Testis (tissue), 3 donors: Measurements from ENCODE around the gene PCDHGA11. TPM values are rescaled to one million over a fixed set of nuclear protein-coding genes. Genes with fewer than 3 reads are reported as not detected.
"Not testable (repeated sequence)": the region's sequence is repeated elsewhere in the genome, so short reads cannot be mapped to it uniquely, and the experiment has no call there.

ENCODE experiments used
- DNase-seq: peaks from one replicate; pipeline ENCODE4 v3.0.0-alpha.2; 2019
- H3K27ac ChIP-seq, 2 donors: fragments of 200-600 bp; sonication (generic); one replicate each; pipeline ENCODE4 v1.5.1; 2019
- H3K27me3 ChIP-seq: fragments of 200-600 bp; sonication (generic); one replicate; pipeline ENCODE4 v1.5.1; 2019
- H3K36me3 ChIP-seq: fragments of 200-600 bp; sonication (generic); one replicate; pipeline ENCODE4 v1.5.1; 2017; ENCODE audit warnings: low read depth; ENCODE audit errors: missing control alignments
- H3K4me1 ChIP-seq: fragments of 200-600 bp; sonication (generic); one replicate; pipeline ENCODE4 v1.5.1; 2019
- H3K4me3 ChIP-seq, 2 donors: fragments of 200-600 bp; sonication (generic); one replicate each; pipeline ENCODE4 v1.5.1; 2017 to 2019
- H3K9me3 ChIP-seq: fragments of 200-600 bp; sonication (generic); one replicate; pipeline ENCODE4 v1.5.1; 2017
- CTCF ChIP-seq, 3 experiments: fragments of 450-650 bp in 2 of 3; fragments of 200-600 bp in 1 of 3; sonication (generic) in 1 of 3; IDR thresholded peaks; one replicate each; pipeline ENCODE4 v1.5.1; 2016 to 2019; ENCODE audit warnings: antibody characterized with exemption in 3 of 3, mild to moderate bottlenecking in 2 of 3, moderate library complexity in 1 of 3
- POLR2A ChIP-seq: fragments of 450-650 bp; IDR thresholded peaks from one replicate; pipeline ENCODE4 v1.6.1; 2017; ENCODE audit warnings: antibody characterized with exemption, mild to moderate bottlenecking, moderate library complexity
- WGBS, 2 donors: methylation state at CpG; one replicate each; pipeline ENCODE4 v1.1.5; 2018; 5-methylcytosine and 5-hydroxymethylcytosine counted together
- intact Hi-C: fragments of 100-400 bp; cut with DNase I; formaldehyde crosslinking; loops from one replicate; pipeline ENCODE4 v1.15.1; 2023; ENCODE audit warnings: low total_unique reads
- polyA plus RNA-seq: library from polyadenylated mRNA; stranded (reverse); fragments of 350-450 nt; fragmentation: Illumina TruSeq; extraction: RNeasy Lipid Tissue Mini Kit (QIAGEN cat#74804); gene quantifications from one replicate; pipeline ENCODE4 v1.2.3, GENCODE V29; 2014; ENCODE audit warnings: low read depth, low replicate concordance; ENCODE audit not compliant: insufficient read depth
- total RNA-seq, 2 donors: library from RNA; depleted of rRNA; stranded (reverse); fragments of >200 nt; gene quantifications; one replicate each; pipeline ENCODE4 v1.2.3, GENCODE V29; 2016

The PCDHGA11 gene
- total and polyA plus RNA-seq, 3 donors from 2014 or later: 0.83 to 9.1 (median 8.4) TPM

- peak within 1 kb of the TSS in 1 of 2 donors; percentile 36 for H3K4me3 ChIP-seq
- no peaks in the 10 kb centered on the region for H3K36me3 ChIP-seq
- H3K27me3 ChIP-seq: no peaks in the 10 kb centered on the region
- intact Hi-C loops: no loop called here
- no peaks in the 10 kb centered on the region for H3K9me3 ChIP-seq
- TF ChIP-seq POLR2A (no peak), CTCF (IDR thresholded peaks at IDR 0.05) (peak in 2 of 3 experiments; percentile 27 to 32)
- 9 to 28% methylated on average over 27 to 31 of the region's 31 CpGs for WGBS, 2 donors
- peak; percentile 74 for DNase-seq
- H3K4me1 ChIP-seq: no peaks in the 10 kb centered on the region
- no peak within 1 kb of the TSS for H3K27ac ChIP-seq
Observed at GRCh38 chr5:141412854-141413539, 7.9 kb upstream of the PCDHGA11 start, which contains the start of gene PCDHGA10. TSS of gene PCDHGA10 (plus strand) at chr5:141412987. CDS start at chr5:141413176, 189 bp downstream.

GRCh38 chr5:141413540-141414069, 7.2 kb upstream of the PCDHGA11 start:
- H3K4me3 ChIP-seq: peak overlapping the region in 1 of 2 donors; percentile 36
- DNase-seq: no peak

GRCh38 chr5:141414548-141415274, 6.1 kb upstream of the PCDHGA11 start:
- H3K9me3 ChIP-seq, H3K27ac ChIP-seq, H3K4me3 ChIP-seq, H3K27me3 ChIP-seq, DNase-seq, H3K4me1 ChIP-seq, H3K36me3 ChIP-seq, intact Hi-C loops: not testable (repeated sequence)
- 23 to 27% methylated on average over 5 to 43 of the region's 46 CpGs for WGBS, 2 donors

More at GRCh38 chr5:141413540-141414069, 7.2 kb upstream of the PCDHGA11 start:
- Histone ChIP-seq H3K27me3 (no peaks in the 10 kb centered on the region), H3K4me1 (no peaks in the 10 kb centered on the region), H3K9me3 (no peaks in the 10 kb centered on the region), H3K36me3 (no peaks in the 10 kb centered on the region), H3K27ac (no peak overlapping the region)
- WGBS, 2 donors: 17 to 28% methylated on average over 21 to 25 of the region's 25 CpGs
- intact Hi-C loops: no loop called here
- TF ChIP-seq CTCF (IDR thresholded peaks at IDR 0.05) (no peak), POLR2A (no peak)

GRCh38 chr5:141415275-141415618, 5.6 kb upstream of the PCDHGA11 start:
- H3K4me3 ChIP-seq, H3K27me3 ChIP-seq, H3K4me1 ChIP-seq, DNase-seq, H3K9me3 ChIP-seq, H3K36me3 ChIP-seq, H3K27ac ChIP-seq, intact Hi-C loops: not testable (repeated sequence)
- 20 to 32% methylated on average over 9 to 24 of the region's 24 CpGs for WGBS, 2 donors

- H3K9me3 ChIP-seq, H3K27me3 ChIP-seq, intact Hi-C loops, H3K4me1 ChIP-seq, H3K36me3 ChIP-seq: not testable (repeated sequence)
- TF ChIP-seq CTCF (IDR thresholded peaks at IDR 0.05): peak; percentile 55 to 82 (median 69)
- DNase-seq: peak; percentile 89
- 9 to 11% methylated on average over 22 to 47 of the region's 47 CpGs for WGBS, 2 donors
- Histone ChIP-seq H3K27ac (peak within 1 kb of the TSS in 1 of 2 donors; percentile 47), H3K4me3 (peak within 1 kb of the TSS; percentile 39 to 59)
Observed at GRCh38 chr5:141417494-141418172, 3.2 kb upstream of the PCDHGA11 start, which contains the start of gene PCDHGB7. TSS of gene PCDHGB7 (plus strand) at chr5:141417677. CDS start at chr5:141417860, 183 bp downstream.
